Liver (tissue), 9 donors: ENCODE results near the gene NECTIN4. TPM values are rescaled to one million over a fixed set of nuclear protein-coding genes. Genes with fewer than 3 reads are reported as not detected.

ENCODE experiments used
- DNase-seq: peaks from one replicate; pipeline ENCODE4 v3.0.0-alpha.2; 2017; ENCODE audit warnings: low spot score
- H3K27ac ChIP-seq, 2 donors: one replicate each; pipeline ENCODE4 v1.7.0; 2013; ENCODE audit warnings: inconsistent platforms in 2 of 2, low read length in 2 of 2, control low read depth in 1 of 2, low read depth in 1 of 2, mild to moderate bottlenecking in 1 of 2
- H3K27me3 ChIP-seq, 4 donors: one replicate each; pipeline versions ENCODE4 v1.6.1 to v1.7.0; 2013; ENCODE audit warnings: low read length in 3 of 4, inconsistent platforms in 1 of 4, mild to moderate bottlenecking in 1 of 4, moderate library complexity in 1 of 4; ENCODE audit not compliant: control insufficient read depth in 4 of 4, insufficient read depth in 4 of 4
- H3K36me3 ChIP-seq, 4 donors: one replicate each; pipeline versions ENCODE4 v1.6.1 to v1.7.0; 2013; ENCODE audit warnings: low read length in 3 of 4, mild to moderate bottlenecking in 3 of 4, low read depth in 1 of 4, moderate library complexity in 1 of 4; ENCODE audit not compliant: control insufficient read depth in 4 of 4, insufficient read depth in 3 of 4
- H3K4me1 ChIP-seq, 4 donors: one replicate each; pipeline versions ENCODE4 v1.6.1 to v1.7.0; 2013; ENCODE audit warnings: low read length in 3 of 4, mild to moderate bottlenecking in 3 of 4, moderate library complexity in 1 of 4; ENCODE audit not compliant: control insufficient read depth in 4 of 4, insufficient read depth in 4 of 4
- H3K4me3 ChIP-seq, 3 donors: one replicate each; pipeline versions ENCODE4 v1.6.1 to v1.7.0; 2013; ENCODE audit warnings: low read length in 3 of 3, control low read depth in 1 of 3, low read depth in 1 of 3, mild to moderate bottlenecking in 1 of 3
- H3K9ac ChIP-seq, 2 donors: one replicate each; pipeline ENCODE4 v1.7.0; 2013; ENCODE audit warnings: low read length in 2 of 2, mild to moderate bottlenecking in 2 of 2, moderate library complexity in 2 of 2, control low read depth in 1 of 2, low read depth in 1 of 2
- H3K9me3 ChIP-seq, 4 donors: one replicate each; pipeline versions ENCODE4 v1.6.1 to v1.7.0; 2013; ENCODE audit warnings: low read length in 3 of 4; ENCODE audit not compliant: control insufficient read depth in 4 of 4
- EGR1 ChIP-seq, 2 donors: IDR thresholded peaks; 2 replicates each; pipeline ENCODE4 v1.6.1; 2016 to 2018; ENCODE audit warnings: antibody characterized with exemption in 2 of 2, low read depth in 2 of 2
- FOXA1 ChIP-seq: IDR thresholded peaks from 2 replicates; pipeline ENCODE4 v1.6.1; 2016; ENCODE audit warnings: antibody characterized with exemption
- FOXA2 ChIP-seq: IDR thresholded peaks from 2 replicates; pipeline ENCODE4 v1.6.1; 2016; ENCODE audit warnings: antibody characterized with exemption
- GABPA ChIP-seq, 2 donors: IDR thresholded peaks in 1 of 2; conservative IDR thresholded peaks in 1 of 2; 2 replicates each; pipeline ENCODE4 v1.6.1; 2016; ENCODE audit warnings: antibody characterized with exemption in 2 of 2, mild to moderate bottlenecking in 1 of 2, moderate library complexity in 1 of 2
- HNF4A ChIP-seq, 2 donors: conservative IDR thresholded peaks; 2 replicates each; pipeline ENCODE4 v1.6.1; 2016; ENCODE audit warnings: antibody characterized with exemption in 2 of 2, mild to moderate bottlenecking in 2 of 2
- HNF4G ChIP-seq: IDR thresholded peaks from 2 replicates; pipeline ENCODE4 v1.6.1; 2016; ENCODE audit warnings: antibody characterized with exemption
- JUND ChIP-seq, 2 donors: IDR thresholded peaks; 2 replicates each; pipeline ENCODE4 v1.6.1; 2016; ENCODE audit warnings: antibody characterized with exemption in 2 of 2
- MAX ChIP-seq: IDR thresholded peaks from 2 replicates; pipeline ENCODE4 v1.6.1; 2016; ENCODE audit warnings: antibody characterized with exemption
- NR2F2 ChIP-seq: IDR thresholded peaks from 2 replicates; pipeline ENCODE4 v1.6.1; 2016; ENCODE audit warnings: antibody characterized with exemption
- RAD21 ChIP-seq, 2 donors: IDR thresholded peaks; 2 replicates each; pipeline ENCODE4 v1.6.1; 2016; ENCODE audit warnings: antibody characterized with exemption in 2 of 2, mild to moderate bottlenecking in 2 of 2
- REST ChIP-seq: IDR thresholded peaks from 2 replicates; pipeline ENCODE4 v1.6.1; 2016; ENCODE audit warnings: antibody characterized with exemption, mild to moderate bottlenecking
- RXRA ChIP-seq, 2 donors: IDR thresholded peaks; 2 replicates each; pipeline ENCODE4 v1.6.1; 2017 to 2018; ENCODE audit warnings: antibody characterized with exemption in 2 of 2, mild to moderate bottlenecking in 1 of 2
- SP1 ChIP-seq: IDR thresholded peaks from 2 replicates; pipeline ENCODE4 v1.6.1; 2018; ENCODE audit warnings: antibody characterized with exemption, mild to moderate bottlenecking
- TAF1 ChIP-seq: conservative IDR thresholded peaks from 2 replicates; pipeline ENCODE4 v1.6.1; 2016; ENCODE audit warnings: antibody characterized with exemption, mild to moderate bottlenecking
- YY1 ChIP-seq: IDR thresholded peaks from 2 replicates; pipeline ENCODE4 v1.6.1; 2016; ENCODE audit warnings: antibody characterized with exemption, mild to moderate bottlenecking
- ZBTB33 ChIP-seq: IDR thresholded peaks from 2 replicates; pipeline ENCODE4 v1.6.1; 2016; ENCODE audit warnings: antibody characterized with exemption
- WGBS: extraction: QIAGEN DNeasy Blood & Tissue Kit; methylation state at CpG from one replicate; pipeline ENCODE4 v1.1.7; 2013; 5-methylcytosine and 5-hydroxymethylcytosine counted together
- polyA plus RNA-seq, 2 donors: library from polyadenylated mRNA; stranded (reverse) in 1 of 2; unstranded in 1 of 2; fragments of 200-250 nt in 1 of 2; fragments of >200 nt in 1 of 2; fragmentation: Nextera tagmentation in 1 of 2; extraction: Ambion mirVana in 1 of 2; gene quantifications; one replicate each; pipeline versions ENCODE4 v1.2.1 to v1.2.3, GENCODE V29; 2013 to 2015
- total RNA-seq, 2 donors: library from RNA; depleted of rRNA; stranded (reverse); fragments of >200 nt; gene quantifications; one replicate each; pipeline ENCODE4 v1.2.3, GENCODE V29; 2014
- TF ChIP-seq, protein P1 (sequence below): IDR thresholded peaks from 2 replicates; pipeline ENCODE4 v1.6.1; 2016; ENCODE audit warnings: antibody characterized with exemption
- TF ChIP-seq, protein P2 (sequence below): fragments of 150-350 bp; IDR thresholded peaks from 2 replicates; pipeline ENCODE4 v1.5.1; 2017; ENCODE audit warnings: improper control_type of control experiment, low read depth, low read length; ENCODE audit not compliant: missing input control
- donor health status: healthy.
- donor health status: healthy.
- donor health status: healthy.
- donor health status: healthy.
- donor health status: healthy.

The NECTIN4 gene
- total and polyA plus RNA-seq, 4 donors, result 0.01 TPM; not detected in 3

- Histone ChIP-seq H3K27me3 (no peaks in the 10 kb centered on the region), H3K9ac (no peak overlapping the region), H3K4me3 (no peak overlapping the region), H3K4me1 (no peaks in the 10 kb centered on the region), H3K9me3 (no peaks in the 10 kb centered on the region), H3K36me3 (peaks cover 0 to 3% (median 0%) of the 10 kb centered on the region in 4 donors), H3K27ac (no peak overlapping the region)
- TF ChIP-seq, protein P1, sequence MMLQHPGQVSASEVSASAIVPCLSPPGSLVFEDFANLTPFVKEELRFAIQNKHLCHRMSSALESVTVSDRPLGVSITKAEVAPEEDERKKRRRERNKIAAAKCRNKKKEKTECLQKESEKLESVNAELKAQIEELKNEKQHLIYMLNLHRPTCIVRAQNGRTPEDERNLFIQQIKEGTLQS, result no peak
- TF ChIP-seq NR2F2 (no peak), ZBTB33 (no peak), FOXA1 (no peak), GABPA (IDR thresholded peaks at IDR 0.05 in 1 of 2, conservative IDR thresholded peaks at IDR 0.05 in 1 of 2) (no peak), MAX (no peak), YY1 (no peak), HNF4A (conservative IDR thresholded peaks at IDR 0.05) (no peak), JUND (IDR thresholded peaks at IDR 0.05) (no peak), EGR1 (IDR thresholded peaks at IDR 0.05; ENCODE audit: low read depth in 2 of 2) (no peak), TAF1 (no peak), HNF4G (no peak), FOXA2 (no peak), REST (no peak), RXRA (IDR thresholded peaks at IDR 0.05) (no peak), SP1 (no peak), RAD21 (IDR thresholded peaks at IDR 0.05) (no peak)
- TF ChIP-seq, protein P2, sequence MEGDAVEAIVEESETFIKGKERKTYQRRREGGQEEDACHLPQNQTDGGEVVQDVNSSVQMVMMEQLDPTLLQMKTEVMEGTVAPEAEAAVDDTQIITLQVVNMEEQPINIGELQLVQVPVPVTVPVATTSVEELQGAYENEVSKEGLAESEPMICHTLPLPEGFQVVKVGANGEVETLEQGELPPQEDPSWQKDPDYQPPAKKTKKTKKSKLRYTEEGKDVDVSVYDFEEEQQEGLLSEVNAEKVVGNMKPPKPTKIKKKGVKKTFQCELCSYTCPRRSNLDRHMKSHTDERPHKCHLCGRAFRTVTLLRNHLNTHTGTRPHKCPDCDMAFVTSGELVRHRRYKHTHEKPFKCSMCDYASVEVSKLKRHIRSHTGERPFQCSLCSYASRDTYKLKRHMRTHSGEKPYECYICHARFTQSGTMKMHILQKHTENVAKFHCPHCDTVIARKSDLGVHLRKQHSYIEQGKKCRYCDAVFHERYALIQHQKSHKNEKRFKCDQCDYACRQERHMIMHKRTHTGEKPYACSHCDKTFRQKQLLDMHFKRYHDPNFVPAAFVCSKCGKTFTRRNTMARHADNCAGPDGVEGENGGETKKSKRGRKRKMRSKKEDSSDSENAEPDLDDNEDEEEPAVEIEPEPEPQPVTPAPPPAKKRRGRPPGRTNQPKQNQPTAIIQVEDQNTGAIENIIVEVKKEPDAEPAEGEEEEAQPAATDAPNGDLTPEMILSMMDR, result no peak
- WGBS, result 81% methylated on average over 7 of the region's 7 CpGs
- no peak for DNase-seq
Measured at GRCh38 chr1:161054805-161055204, 34.6 kb downstream of the NECTIN4 start.
